SK-N-SH treated with all-trans-retinoic acid at 6 μM for 48 hours (cell line): ENCODE data around the gene RBAK.

Experiments used
- ATAC-seq: fragments of 200-7000 bp; cut with Tn5 transposase; 3 replicates; pipeline ENCODE4 v1.9.1; 2020; ENCODE audit warnings: mild to moderate bottlenecking, moderate library complexity
- ARNTL ChIP-seq: fragments of 450-650 bp; formaldehyde crosslinking; IDR thresholded peaks from 2 replicates; pipeline ENCODE4 v1.5.0; 2020; ENCODE audit warnings: low read depth, mild to moderate bottlenecking, moderate library complexity, borderline replicate concordance
- BACH2 ChIP-seq: fragments of 250-450 bp; sonication (Bioruptor Pico); IDR thresholded peaks from 2 replicates; pipeline ENCODE4 v1.9.0; 2021; ENCODE audit warnings: mild to moderate bottlenecking, borderline replicate concordance
- CSDC2 ChIP-seq: fragments of 250-450 bp; sonication (Bioruptor Pico); IDR thresholded peaks from 2 replicates; pipeline ENCODE4 v1.5.0; 2020; ENCODE audit warnings: mild to moderate bottlenecking, moderate library complexity
- ESRRG ChIP-seq: fragments of 250-450 bp; sonication (Bioruptor Pico); IDR thresholded peaks from 2 replicates; pipeline ENCODE4 v1.6.1; 2021; ENCODE audit warnings: mild to moderate bottlenecking
- GLIS3 ChIP-seq: fragments of 250-450 bp; sonication (Bioruptor Pico); IDR thresholded peaks from 2 replicates; pipeline ENCODE4 v1.5.0; 2020; ENCODE audit warnings: mild to moderate bottlenecking, moderate library complexity
- ISL1 ChIP-seq: fragments of 250-450 bp; sonication (Bioruptor Pico); IDR thresholded peaks from 2 replicates; pipeline ENCODE4 v2.1.2; 2022; ENCODE audit warnings: mild to moderate bottlenecking, moderate library complexity
- PPARA ChIP-seq: fragments of 250-450 bp; sonication (Bioruptor Pico); IDR thresholded peaks from 2 replicates; pipeline ENCODE4 v1.5.0; 2020; ENCODE audit warnings: mild to moderate bottlenecking, borderline replicate concordance
- RARB ChIP-seq: fragments of 250-450 bp; sonication (Bioruptor Pico); IDR thresholded peaks from 2 replicates; pipeline ENCODE4 v1.8.0; 2021; ENCODE audit warnings: mild to moderate bottlenecking, moderate library complexity
- SNAI2 ChIP-seq: fragments of 250-450 bp; sonication (Bioruptor Pico); IDR thresholded peaks from 2 replicates; pipeline ENCODE4 v1.5.0; 2020; ENCODE audit warnings: mild to moderate bottlenecking, moderate library complexity
- TCF4 ChIP-seq: fragments of 250-450 bp; sonication (Bioruptor Pico); IDR thresholded peaks from 2 replicates; pipeline ENCODE4 v1.8.0; 2021; ENCODE audit warnings: mild to moderate bottlenecking, moderate library complexity, borderline replicate concordance
- TOX ChIP-seq: fragments of 250-450 bp; sonication (Bioruptor Pico); IDR thresholded peaks from 2 replicates; pipeline ENCODE4 v1.8.0; 2021; ENCODE audit warnings: mild to moderate bottlenecking, moderate library complexity, borderline replicate concordance
- ZC3H10 ChIP-seq: fragments of 250-450 bp; sonication (Bioruptor Pico); IDR thresholded peaks from 2 replicates; pipeline ENCODE4 v1.5.1; 2021; ENCODE audit warnings: mild to moderate bottlenecking, moderate library complexity
- ZFP3 ChIP-seq: fragments of 250-450 bp; sonication (Bioruptor Pico); IDR thresholded peaks from 2 replicates; pipeline ENCODE4 v1.5.0; 2020; ENCODE audit warnings: mild to moderate bottlenecking, moderate library complexity
- ZFP30 ChIP-seq: fragments of 450-650 bp; formaldehyde crosslinking; IDR thresholded peaks from 2 replicates; pipeline ENCODE4 v1.5.0; 2022; ENCODE audit warnings: mild to moderate bottlenecking, moderate library complexity
- ZNF565 ChIP-seq: fragments of 450-650 bp; formaldehyde crosslinking; conservative IDR thresholded peaks from 2 replicates; pipeline ENCODE4 v1.5.0; 2020; ENCODE audit warnings: low read depth, mild to moderate bottlenecking, moderate library complexity
- ZNF70 ChIP-seq: fragments of 450-650 bp; formaldehyde crosslinking; IDR thresholded peaks from 2 replicates; pipeline ENCODE4 v1.5.0; 2020; ENCODE audit warnings: mild to moderate bottlenecking, moderate library complexity
- ZNF8 ChIP-seq: fragments of 450-650 bp; formaldehyde crosslinking; IDR thresholded peaks from 2 replicates; pipeline ENCODE4 v1.5.0; 2020; ENCODE audit warnings: mild to moderate bottlenecking, moderate library complexity
- TF ChIP-seq, protein P1 (sequence below): fragments of 250-450 bp; sonication (Bioruptor Pico); IDR thresholded peaks from 2 replicates; pipeline ENCODE4 v1.5.0; 2020; ENCODE audit warnings: mild to moderate bottlenecking, moderate library complexity
- TF ChIP-seq, protein P2 (sequence below): fragments of 250-450 bp; sonication (Bioruptor Pico); IDR thresholded peaks from 2 replicates; pipeline ENCODE4 v1.5.1; 2021; ENCODE audit warnings: mild to moderate bottlenecking, moderate library complexity
- TF ChIP-seq, protein P3 (sequence below): fragments of 250-450 bp; sonication (Bioruptor Pico); IDR thresholded peaks from 2 replicates; pipeline ENCODE4 v1.8.0; 2020; ENCODE audit warnings: mild to moderate bottlenecking, moderate library complexity, borderline replicate concordance
- TF ChIP-seq, protein P4 (sequence below): fragments of 250-450 bp; sonication (Bioruptor Pico); IDR thresholded peaks from 2 replicates; pipeline ENCODE4 v1.5.1; 2020; ENCODE audit warnings: low read depth, mild to moderate bottlenecking, moderate library complexity
- TF ChIP-seq, protein P5 (sequence below): fragments of 250-450 bp; sonication (Bioruptor Pico); IDR thresholded peaks from 2 replicates; pipeline ENCODE4 v1.8.0; 2021; ENCODE audit warnings: low read depth, mild to moderate bottlenecking, moderate library complexity, borderline replicate concordance

The RBAK gene

DNA sequence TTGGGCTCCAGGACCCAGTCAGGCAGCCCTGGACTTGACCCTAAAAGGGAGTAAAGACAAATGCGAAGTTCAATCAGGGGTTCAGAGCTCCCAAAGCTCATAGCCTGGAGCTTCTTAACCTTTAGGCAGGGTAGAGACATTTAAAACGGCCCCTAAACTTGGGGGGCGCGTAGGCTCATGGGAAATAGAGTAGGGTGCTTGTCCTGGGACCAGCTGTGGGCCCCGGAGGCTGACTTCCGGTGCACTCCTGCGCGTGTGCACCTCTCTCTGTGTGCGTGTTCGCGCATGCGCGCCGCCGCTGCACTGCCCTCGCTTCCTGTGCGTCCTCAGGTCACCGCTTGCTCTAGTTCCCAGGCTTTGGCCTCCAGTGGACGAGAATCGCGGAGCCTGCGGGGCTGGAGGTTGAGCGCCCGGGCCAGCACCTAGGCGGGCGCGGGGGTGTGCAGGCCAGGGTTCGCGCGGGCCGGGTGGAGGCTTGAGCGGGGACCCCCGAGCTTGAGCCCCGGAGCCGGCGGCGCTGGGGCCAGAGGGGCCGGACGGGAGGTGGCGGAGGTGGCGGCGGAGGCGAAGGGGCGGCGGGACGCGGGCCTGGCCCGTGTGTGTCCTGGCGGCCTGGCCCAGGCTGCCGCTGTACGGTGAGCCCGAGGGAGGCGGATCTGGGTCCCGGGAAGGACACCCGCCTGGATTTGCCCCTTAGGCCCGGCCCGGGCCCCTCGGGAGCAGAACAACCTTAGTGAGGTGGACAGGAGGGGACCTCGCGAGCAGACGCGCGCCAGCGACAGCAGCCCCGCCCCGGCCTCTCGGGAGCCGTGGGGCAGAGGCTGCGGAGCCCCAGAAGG, at the start of gene RBAK:
Gene RBAK (plus strand): TSS at position 303 of the 839 bp plus-strand sequence. CDS start 2,217 bp downstream, outside the sequence.
- ATAC-seq: peak; percentile 100
- TF ChIP-seq ISL1 (0 out of 2 replicates have a peak, but pooled peaks have one; percentile 32), ZNF8 (0 out of 2 replicates have a peak, but pooled peaks have one; percentile 13), ZFP30 (CRISPR knock-in tag) (no peak)
- TF ChIP-seq, protein P1, sequence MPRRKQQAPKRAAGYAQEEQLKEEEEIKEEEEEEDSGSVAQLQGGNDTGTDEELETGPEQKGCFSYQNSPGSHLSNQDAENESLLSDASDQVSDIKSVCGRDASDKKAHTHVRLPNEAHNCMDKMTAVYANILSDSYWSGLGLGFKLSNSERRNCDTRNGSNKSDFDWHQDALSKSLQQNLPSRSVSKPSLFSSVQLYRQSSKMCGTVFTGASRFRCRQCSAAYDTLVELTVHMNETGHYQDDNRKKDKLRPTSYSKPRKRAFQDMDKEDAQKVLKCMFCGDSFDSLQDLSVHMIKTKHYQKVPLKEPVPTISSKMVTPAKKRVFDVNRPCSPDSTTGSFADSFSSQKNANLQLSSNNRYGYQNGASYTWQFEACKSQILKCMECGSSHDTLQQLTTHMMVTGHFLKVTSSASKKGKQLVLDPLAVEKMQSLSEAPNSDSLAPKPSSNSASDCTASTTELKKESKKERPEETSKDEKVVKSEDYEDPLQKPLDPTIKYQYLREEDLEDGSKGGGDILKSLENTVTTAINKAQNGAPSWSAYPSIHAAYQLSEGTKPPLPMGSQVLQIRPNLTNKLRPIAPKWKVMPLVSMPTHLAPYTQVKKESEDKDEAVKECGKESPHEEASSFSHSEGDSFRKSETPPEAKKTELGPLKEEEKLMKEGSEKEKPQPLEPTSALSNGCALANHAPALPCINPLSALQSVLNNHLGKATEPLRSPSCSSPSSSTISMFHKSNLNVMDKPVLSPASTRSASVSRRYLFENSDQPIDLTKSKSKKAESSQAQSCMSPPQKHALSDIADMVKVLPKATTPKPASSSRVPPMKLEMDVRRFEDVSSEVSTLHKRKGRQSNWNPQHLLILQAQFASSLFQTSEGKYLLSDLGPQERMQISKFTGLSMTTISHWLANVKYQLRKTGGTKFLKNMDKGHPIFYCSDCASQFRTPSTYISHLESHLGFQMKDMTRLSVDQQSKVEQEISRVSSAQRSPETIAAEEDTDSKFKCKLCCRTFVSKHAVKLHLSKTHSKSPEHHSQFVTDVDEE (CRISPR knock-in tag): 0 out of 2 replicates have a peak, but pooled peaks have one; percentile 40

DNA sequence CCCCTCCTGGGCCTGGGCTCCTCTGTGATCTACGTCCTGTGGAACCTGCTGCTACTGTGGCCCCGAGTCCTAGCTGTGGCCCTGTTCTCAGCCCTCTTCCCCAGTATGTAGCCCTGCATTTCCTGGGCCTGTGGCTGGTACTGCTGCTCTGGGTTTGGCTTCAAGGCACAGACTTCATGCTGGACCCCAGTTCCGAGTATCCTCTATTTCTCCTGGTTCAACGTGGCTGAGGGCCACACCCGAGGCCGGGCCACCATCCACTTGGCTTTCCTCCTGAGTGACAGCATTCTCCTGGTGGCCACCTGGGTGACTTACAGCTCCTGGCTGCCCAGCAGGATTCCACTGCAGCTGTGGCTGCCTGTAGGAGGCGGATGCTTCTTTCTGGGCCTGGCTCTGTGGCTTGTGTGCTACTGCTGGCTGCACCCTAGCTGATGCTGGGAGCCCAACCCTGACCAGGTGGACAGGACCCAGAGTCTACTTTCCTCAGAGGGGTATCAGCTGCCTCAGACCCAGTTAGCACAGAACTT, 48.9 kb upstream of the RBAK start:
- ATAC-seq: no peak
- TF ChIP-seq ZNF8 (no peak), ZFP30 (CRISPR knock-in tag) (no peak), PPARA (CRISPR knock-in tag) (no peak), CSDC2 (CRISPR knock-in tag) (no peak), ARNTL (CRISPR knock-in tag) (no peak), ZC3H10 (no peak), ZNF565 (CRISPR knock-in tag) (no peak), ISL1 (no peak), TOX (CRISPR knock-in tag) (no peak), SNAI2 (CRISPR knock-in tag) (no peak), RARB (CRISPR knock-in tag) (no peak), TCF4 (CRISPR knock-in tag) (no peak), ESRRG (no peak), GLIS3 (CRISPR knock-in tag) (no peak), ZNF70 (no peak)
- TF ChIP-seq, protein P2, sequence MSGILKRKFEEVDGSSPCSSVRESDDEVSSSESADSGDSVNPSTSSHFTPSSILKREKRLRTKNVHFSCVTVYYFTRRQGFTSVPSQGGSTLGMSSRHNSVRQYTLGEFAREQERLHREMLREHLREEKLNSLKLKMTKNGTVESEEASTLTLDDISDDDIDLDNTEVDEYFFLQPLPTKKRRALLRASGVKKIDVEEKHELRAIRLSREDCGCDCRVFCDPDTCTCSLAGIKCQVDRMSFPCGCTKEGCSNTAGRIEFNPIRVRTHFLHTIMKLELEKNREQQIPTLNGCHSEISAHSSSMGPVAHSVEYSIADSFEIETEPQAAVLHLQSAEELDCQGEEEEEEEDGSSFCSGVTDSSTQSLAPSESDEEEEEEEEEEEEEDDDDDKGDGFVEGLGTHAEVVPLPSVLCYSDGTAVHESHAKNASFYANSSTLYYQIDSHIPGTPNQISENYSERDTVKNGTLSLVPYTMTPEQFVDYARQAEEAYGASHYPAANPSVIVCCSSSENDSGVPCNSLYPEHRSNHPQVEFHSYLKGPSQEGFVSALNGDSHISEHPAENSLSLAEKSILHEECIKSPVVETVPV (CRISPR knock-in tag): no peak
- TF ChIP-seq, protein P3, sequence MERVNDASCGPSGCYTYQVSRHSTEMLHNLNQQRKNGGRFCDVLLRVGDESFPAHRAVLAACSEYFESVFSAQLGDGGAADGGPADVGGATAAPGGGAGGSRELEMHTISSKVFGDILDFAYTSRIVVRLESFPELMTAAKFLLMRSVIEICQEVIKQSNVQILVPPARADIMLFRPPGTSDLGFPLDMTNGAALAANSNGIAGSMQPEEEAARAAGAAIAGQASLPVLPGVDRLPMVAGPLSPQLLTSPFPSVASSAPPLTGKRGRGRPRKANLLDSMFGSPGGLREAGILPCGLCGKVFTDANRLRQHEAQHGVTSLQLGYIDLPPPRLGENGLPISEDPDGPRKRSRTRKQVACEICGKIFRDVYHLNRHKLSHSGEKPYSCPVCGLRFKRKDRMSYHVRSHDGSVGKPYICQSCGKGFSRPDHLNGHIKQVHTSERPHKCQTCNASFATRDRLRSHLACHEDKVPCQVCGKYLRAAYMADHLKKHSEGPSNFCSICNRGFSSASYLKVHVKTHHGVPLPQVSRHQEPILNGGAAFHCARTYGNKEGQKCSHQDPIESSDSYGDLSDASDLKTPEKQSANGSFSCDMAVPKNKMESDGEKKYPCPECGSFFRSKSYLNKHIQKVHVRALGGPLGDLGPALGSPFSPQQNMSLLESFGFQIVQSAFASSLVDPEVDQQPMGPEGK: no peak

DNA sequence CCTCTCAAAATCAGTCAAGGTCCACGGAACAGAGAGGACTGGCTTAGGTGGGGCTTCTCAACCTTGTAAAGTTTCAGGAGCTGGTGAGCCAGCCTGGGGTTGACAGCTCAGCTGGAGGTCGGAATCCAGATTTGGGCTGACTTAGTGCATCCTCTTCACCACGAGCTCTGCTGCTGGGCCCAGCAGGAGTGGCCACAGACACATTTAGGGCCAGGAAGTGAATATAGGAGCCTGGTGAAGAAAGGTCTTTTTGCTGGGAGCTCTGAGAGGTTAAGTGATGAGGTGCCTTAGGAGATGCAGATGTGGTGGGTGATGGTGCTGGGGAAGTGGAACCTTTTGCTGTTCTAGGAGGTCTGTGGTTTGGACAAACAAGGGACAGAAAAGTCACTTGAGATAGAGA, 47.4 kb upstream of the RBAK start:
- TF ChIP-seq, protein P2 (CRISPR knock-in tag): no peak
- no peak for TF ChIP-seq PPARA (CRISPR knock-in tag)
- TF ChIP-seq, protein P4, sequence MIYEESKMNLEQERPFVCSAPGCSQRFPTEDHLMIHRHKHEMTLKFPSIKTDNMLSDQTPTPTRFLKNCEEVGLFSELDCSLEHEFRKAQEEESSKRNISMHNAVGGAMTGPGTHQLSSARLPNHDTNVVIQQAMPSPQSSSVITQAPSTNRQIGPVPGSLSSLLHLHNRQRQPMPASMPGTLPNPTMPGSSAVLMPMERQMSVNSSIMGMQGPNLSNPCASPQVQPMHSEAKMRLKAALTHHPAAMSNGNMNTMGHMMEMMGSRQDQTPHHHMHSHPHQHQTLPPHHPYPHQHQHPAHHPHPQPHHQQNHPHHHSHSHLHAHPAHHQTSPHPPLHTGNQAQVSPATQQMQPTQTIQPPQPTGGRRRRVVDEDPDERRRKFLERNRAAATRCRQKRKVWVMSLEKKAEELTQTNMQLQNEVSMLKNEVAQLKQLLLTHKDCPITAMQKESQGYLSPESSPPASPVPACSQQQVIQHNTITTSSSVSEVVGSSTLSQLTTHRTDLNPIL: no peak
- TF ChIP-seq ARNTL (CRISPR knock-in tag): no peak
- no peak for TF ChIP-seq RARB (CRISPR knock-in tag)
- no peak for TF ChIP-seq BACH2 (CRISPR knock-in tag)
- TF ChIP-seq, protein P5, sequence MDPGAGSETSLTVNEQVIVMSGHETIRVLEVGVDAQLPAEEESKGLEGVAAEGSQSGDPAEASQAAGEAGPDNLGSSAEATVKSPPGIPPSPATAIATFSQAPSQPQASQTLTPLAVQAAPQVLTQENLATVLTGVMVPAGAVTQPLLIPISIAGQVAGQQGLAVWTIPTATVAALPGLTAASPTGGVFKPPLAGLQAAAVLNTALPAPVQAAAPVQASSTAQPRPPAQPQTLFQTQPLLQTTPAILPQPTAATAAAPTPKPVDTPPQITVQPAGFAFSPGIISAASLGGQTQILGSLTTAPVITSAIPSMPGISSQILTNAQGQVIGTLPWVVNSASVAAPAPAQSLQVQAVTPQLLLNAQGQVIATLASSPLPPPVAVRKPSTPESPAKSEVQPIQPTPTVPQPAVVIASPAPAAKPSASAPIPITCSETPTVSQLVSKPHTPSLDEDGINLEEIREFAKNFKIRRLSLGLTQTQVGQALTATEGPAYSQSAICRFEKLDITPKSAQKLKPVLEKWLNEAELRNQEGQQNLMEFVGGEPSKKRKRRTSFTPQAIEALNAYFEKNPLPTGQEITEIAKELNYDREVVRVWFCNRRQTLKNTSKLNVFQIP (CRISPR knock-in tag): no peak
- no peak for TF ChIP-seq ISL1
- no peak for TF ChIP-seq ZNF70
- TF ChIP-seq ZFP3: no peak
- no peak for TF ChIP-seq TCF4 (CRISPR knock-in tag)
- TF ChIP-seq, protein P3: no peak

More for the DNA sequence above, 47.4 kb upstream of the RBAK start:
- no peak for ATAC-seq
